TTC549 (cell line): ENCODE measurements around the gene SPIRE1.
"Not testable (repeated sequence)": the region's sequence is repeated elsewhere in the genome, so short reads cannot be mapped to it uniquely, and the experiment has no call there.

Experiments used
- FAIRE-seq: peaks from 2 replicates; lab custom pipeline; 2012; peaks lifted over from hg19 to GRCh38; lab: Jason Lieb, UNC

Gene SPIRE1

DNA sequence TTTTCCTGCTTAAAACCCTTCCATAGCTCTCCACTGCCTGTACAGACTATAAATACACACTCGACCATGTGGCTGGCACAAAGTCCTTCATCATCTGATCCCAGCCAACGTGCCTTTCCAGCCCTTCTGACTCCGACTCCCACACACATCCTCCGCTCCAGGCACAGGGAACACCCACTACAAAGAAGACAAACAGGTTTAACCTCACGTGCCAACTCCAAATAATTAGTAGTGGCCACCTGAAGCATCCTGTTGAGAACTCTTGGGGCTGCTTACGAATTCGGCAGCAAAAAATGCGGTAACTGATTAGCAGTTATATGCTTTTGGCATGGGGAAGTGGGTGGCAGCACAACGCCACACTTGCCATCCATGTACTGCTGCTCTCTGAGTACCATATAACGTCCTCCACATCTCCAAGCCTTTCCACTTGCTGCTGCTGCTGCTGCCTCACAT lies 12.1 kb downstream of the SPIRE1 start:
- FAIRE-seq = no peak

- no peak for FAIRE-seq
These were observed 12.7 kb downstream of the SPIRE1 start for GRCh38 chr18:12645254-12645653.

DNA sequence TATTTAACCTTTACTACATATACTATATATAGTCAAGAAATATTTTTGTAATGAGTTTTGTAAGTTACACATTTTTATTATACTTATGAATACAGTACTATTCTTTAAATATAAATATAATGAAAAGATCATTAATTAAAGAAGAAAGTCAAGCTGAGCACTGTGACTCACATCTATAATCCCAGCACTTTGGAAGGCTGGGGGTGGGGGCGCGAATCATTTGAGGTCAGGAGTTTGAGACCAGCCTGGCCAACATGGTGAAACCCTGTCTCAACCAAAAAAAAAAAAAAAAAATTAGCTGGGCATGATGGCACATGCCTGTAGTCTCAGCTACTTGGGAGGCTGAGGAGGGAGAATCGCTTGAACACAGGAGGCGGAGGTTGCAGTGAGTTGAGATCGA lies 14.2 kb downstream of the SPIRE1 start:
- peak; percentile 48 for FAIRE-seq

GRCh38 chr18:12640881-12641200 lies 17.1 kb downstream of the SPIRE1 start:
- FAIRE-seq = no peak

DNA sequence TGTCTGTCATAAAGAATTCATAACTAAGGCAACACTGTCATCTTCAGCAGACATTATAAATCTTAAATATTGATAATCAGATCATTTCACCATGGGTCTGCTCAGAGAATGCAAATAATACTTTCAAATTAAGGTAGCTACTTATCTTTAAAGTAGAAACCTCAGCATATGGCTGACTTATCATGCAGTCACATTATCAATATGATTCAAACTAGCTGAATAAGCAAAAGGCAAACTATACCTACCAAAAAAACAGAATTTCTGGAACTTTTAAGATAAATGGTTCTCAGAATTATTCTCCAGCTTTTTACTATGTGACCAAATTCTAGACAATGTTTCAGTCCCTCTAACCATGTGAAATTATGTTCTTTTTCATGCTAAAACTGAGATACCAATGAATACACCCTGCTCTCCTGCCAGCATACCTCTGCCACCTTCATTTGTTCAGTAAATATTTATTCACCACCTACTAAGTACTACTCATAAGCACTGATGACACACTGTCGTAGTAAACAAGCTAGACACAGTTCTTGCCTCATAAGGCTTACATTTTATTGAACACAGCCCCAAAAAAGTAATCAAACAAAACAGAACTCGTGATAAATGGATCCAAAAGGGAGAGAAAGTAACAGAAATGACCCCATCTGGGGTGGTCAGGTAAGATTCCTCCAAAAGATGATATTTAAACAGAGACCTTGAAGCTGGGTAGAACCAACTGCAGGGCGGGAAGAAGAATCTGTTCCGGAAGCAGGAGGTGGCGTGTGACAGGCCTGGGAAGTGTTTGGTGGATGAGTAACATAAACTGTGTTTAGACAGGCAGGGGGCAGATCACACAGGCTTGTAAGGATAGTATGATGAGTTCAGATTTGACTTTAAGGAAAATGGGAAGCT lies 17.7 kb downstream of the SPIRE1 start:
- no peak for FAIRE-seq

GRCh38 chr18:12638644-12639124 lies 19.2 kb downstream of the SPIRE1 start:
- no peak for FAIRE-seq

GRCh38 chr18:12637901-12638643 lies 19.8 kb downstream of the SPIRE1 start:
- no peak for FAIRE-seq

DNA sequence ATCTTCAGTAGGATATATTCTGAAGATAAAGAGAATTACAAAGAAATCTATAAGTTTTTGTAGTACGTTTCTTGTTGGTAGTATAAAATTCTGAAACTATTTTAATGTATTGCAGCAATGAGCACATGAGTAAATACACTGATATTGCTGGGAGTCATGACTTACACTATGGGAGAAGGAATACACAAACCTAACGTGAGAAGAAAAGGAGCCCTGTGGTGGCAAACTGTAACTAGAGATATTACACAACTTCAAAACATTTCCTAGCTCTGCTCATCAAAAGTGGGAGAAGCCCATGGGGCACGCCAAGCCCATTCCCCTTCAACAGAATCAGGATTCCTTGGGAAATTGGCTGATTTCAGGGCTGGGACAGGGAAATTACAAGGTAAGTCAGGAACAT lies 20.5 kb downstream of the SPIRE1 start:
- no peak for FAIRE-seq

- FAIRE-seq = no peak
These were observed 26.0 kb downstream of the SPIRE1 start for GRCh38 chr18:12631831-12632477.

DNA sequence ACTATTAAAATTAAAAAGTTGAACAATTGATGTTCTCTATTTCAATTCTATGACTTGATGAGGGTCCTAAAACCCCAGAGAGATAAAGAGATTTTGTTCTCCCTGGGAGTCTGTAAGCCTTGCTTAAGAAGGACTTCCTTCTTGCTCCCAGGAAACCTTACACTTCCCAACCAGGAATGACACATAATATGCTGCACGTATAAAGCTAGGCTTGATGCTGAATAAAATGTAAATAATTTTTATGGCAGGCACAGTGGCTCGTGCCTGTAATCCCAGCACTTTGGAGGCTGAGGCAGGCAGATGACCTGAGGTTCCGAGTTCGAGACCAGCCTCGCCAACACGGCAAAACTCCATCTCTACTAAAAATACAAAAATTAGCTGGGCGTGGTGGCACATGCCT lies 27.8 kb downstream of the SPIRE1 start:
- FAIRE-seq = no peak

- FAIRE-seq = no peak
These were observed 28.9 kb downstream of the SPIRE1 start for GRCh38 chr18:12628706-12629702.

- FAIRE-seq = not testable (repeated sequence)
These were observed 30.7 kb downstream of the SPIRE1 start for GRCh38 chr18:12627199-12627598.

GRCh38 chr18:12625241-12625640 lies 32.7 kb downstream of the SPIRE1 start:
- FAIRE-seq = no peak

- FAIRE-seq = no peak
These were observed 36.1 kb downstream of the SPIRE1 start for GRCh38 chr18:12621742-12622306.

- FAIRE-seq = no peak
These were observed 42.2 kb downstream of the SPIRE1 start for GRCh38 chr18:12615748-12616147.

- FAIRE-seq = no peak
These were observed 49.6 kb downstream of the SPIRE1 start for GRCh38 chr18:12608301-12608700.

- no peak for FAIRE-seq
These were observed 51.2 kb downstream of the SPIRE1 start for GRCh38 chr18:12606592-12607315.

DNA sequence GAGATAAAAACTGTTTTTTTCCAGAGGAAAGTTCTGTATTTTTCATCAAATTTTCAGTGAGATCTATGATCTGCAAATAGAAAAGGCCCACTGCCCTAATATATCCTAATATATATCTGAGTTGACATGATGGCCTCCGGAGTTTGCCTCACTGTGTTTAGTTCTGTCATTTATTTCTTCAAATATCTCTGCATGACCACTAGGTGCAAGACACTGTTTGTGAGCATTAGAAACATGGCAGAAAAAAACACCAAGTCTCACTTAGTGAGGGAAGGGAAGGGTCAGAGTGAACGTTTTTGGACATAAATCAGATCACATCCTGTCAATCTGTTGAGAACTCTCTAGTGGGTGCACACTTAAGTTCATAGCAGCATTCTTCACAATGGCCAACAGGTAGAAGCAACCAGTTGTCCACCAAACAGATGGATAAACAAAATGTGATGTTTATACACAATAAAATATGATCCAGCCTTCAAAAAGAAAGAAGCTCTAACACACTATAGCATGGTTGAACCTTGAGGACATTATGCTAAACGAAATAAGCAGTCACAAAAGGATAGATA lies 53.4 kb downstream of the SPIRE1 start:
- no peak for FAIRE-seq

DNA sequence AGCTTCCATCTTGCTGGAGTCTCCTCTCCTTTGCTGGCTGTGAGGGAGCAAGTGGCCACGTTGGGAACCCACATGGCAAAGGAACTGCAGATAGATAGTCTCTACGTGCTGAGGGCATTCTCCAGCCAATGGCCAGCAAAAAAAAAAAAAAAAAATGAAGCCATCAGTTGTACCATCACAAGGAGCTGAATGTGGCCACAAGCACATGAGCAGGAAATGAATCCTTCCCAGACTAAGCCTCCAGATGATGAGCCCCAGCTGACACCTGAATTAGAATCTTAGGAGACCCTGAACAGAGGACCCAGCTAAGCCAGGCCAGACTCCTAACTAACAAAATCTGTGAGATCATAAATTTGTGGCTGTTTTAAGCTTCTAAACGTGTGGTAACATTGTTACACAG lies 57.9 kb downstream of the SPIRE1 start:
- no peak for FAIRE-seq

- FAIRE-seq = no peak
These were observed 58.4 kb downstream of the SPIRE1 start for GRCh38 chr18:12599543-12599942.
